Right atrium auricular region (tissue), 2 donors: Measurements from ENCODE around the gene ZNF28. TPM values are rescaled to one million over a fixed set of nuclear protein-coding genes. Genes with fewer than 3 reads are reported as not detected.
"Not testable (repeated sequence)": the region's sequence is repeated elsewhere in the genome, so short reads cannot be mapped to it uniquely, and the experiment has no call there.

Experiments
- DNase-seq: peaks from one replicate; pipeline ENCODE4 v3.0.0-alpha.2; 2019; ENCODE audit warnings: low spot score
- H3K27ac ChIP-seq, 2 donors: fragments of 200-600 bp; sonication (generic); 1 replicate in 1 of 2; 2 replicates in 1 of 2; pipeline ENCODE4 v1.5.1; 2016 to 2019
- H3K27me3 ChIP-seq, 2 donors: fragments of 200-600 bp; sonication (generic); one replicate each; pipeline versions ENCODE4 v1.5.1 to v1.6.0; 2017 to 2019
- H3K36me3 ChIP-seq: fragments of 200-600 bp; sonication (generic); one replicate; pipeline ENCODE4 v1.5.1; 2016
- H3K4me1 ChIP-seq, 2 donors: fragments of 200-600 bp; sonication (generic); one replicate each; pipeline versions ENCODE4 v1.5.1 to v1.6.0; 2017 to 2019
- H3K4me3 ChIP-seq, 2 donors: fragments of 200-600 bp; sonication (generic); 1 replicate in 1 of 2; 2 replicates in 1 of 2; pipeline ENCODE4 v1.5.1; 2017 to 2019; ENCODE audit warnings: mild to moderate bottlenecking in 1 of 2, moderate library complexity in 1 of 2
- H3K9me3 ChIP-seq, 2 donors: fragments of 200-600 bp; sonication (generic); one replicate each; pipeline ENCODE4 v1.5.1; 2019
- total RNA-seq, 2 donors: library from RNA; depleted of rRNA; stranded (reverse); fragments of >200 nt; gene quantifications; one replicate each; pipeline ENCODE4 v1.1.0, GENCODE V29; 2016
- TF ChIP-seq, protein P1 (sequence below), 2 donors: fragments of 200-600 bp; sonication (generic); IDR thresholded peaks; one replicate each; pipeline ENCODE4 v1.5.1; 2019; ENCODE audit warnings: antibody characterized with exemption in 2 of 2

Gene ZNF28
- total RNA-seq = 1 to 10 TPM; 4.4 to 8.1 TPM

DNA sequence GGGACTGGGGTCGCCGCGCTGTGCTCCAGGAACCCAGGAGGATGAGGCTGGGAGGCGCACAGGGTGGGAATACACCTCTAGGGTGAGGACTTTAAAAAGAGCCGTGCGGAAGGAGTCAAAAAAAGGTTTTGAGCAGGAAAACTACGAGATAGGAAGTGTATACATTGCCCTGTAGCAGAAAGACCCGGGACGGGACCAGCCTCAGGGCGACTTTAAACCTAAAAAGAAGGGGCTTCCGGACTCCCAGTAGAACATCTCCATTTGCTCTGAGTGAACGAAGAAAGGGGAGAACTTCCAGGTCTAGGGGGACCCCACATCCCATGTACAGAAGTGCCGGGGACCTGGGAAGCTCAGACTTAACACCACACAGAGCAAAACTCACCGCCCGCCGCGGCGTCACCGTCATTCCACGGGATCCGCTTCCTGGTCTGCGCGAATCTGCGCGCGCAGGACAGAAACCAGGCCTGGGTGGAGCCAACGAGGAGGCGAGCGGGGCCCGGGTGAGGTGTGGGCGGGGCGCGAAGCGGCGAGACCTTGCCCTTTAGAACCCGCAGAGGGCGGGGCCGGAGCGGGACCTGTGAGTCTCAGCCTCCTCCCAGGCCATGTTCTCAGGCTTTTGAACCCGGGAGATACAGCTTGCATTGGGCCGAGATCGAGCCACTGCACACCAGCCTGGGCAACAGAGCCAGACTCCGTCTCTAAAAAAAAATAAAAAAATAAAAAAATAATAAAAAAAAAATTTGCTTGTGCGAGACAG, at the start of gene ZNF28:
TSS of gene ZNF28 (minus strand) at position 430 of the 757 bp plus-strand sequence. CDS start 3,675 bp downstream, outside the sequence.
- H3K9me3 ChIP-seq, H3K36me3 ChIP-seq, H3K27me3 ChIP-seq, H3K4me1 ChIP-seq: not testable (repeated sequence)
- peak; percentile 75 for DNase-seq
- peak within 1 kb of the TSS; percentile 57 to 64 for H3K27ac ChIP-seq
- H3K4me3 ChIP-seq = peak within 1 kb of the TSS; percentile 65 to 70

DNA sequence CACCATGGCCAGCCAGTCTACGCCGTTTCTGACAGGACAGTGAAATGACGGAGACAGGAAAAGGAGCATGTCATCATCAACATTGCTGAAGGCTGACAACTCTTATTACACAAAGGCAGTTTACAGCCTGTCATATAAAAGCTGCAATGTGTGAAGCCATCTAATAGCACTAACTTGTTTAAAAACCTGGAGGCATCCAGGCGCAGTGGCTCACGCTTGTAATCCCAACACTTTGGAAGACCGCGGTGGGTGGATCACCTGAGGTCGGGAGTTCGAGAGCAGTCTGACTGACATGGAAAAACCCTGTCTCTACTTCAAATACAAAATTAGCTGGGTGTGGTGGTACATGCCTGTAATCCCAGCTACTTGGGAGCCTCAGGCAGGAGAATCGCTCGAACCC, 46.6 kb upstream of the ZNF28 start:
- H3K27ac ChIP-seq, H3K4me1 ChIP-seq, H3K4me3 ChIP-seq: not testable (repeated sequence)

DNA sequence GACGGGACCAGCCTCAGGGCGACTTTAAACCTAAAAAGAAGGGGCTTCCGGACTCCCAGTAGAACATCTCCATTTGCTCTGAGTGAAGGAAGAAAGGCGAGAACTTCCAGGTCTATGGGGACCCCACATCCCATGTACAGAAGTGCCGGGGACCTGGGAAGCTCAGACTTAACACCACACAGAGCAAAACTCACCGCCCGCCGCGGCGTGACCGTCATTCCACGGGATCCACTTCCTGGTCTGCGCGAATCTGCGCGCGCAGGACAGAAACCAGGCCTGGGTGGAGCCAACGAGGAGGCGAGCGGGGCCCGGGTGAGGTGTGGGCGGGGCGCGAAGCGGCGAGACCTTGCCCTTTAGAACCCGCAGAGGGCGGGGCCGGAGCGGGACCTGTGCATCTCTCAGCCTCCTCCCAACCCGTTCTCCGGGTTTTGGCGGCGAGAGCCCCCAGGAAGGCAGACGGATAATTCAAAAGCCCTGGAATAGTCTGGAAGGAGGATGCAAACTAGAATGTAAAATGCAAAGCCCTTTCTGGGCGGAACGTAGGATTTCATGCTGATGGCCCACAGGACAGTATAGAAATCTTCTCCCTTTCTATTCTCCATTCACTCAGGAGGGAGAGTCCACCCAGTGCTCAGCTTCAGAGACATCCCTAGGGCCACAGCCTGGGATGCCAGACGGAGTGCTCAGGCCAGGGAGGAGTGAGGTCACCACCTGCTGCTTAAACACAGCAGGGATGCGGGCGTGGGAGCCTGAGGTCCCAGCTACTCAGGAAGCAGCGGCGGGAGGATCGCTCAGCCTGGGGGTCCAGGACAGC, 36.2 kb upstream of the ZNF28 start, which contains the start of gene ZNF468:
TSS of gene ZNF468 (minus strand) at position 242 of the 814 bp plus-strand sequence. CDS start 3,347 bp downstream, outside the sequence.
- not testable (repeated sequence) for H3K9me3 ChIP-seq, H3K4me1 ChIP-seq, H3K27me3 ChIP-seq
- peak within 1 kb of the TSS; percentile 31 to 49 for H3K27ac ChIP-seq
- peak; percentile 76 for DNase-seq
- peak within 1 kb of the TSS; percentile 66 to 69 for H3K4me3 ChIP-seq
- H3K36me3 ChIP-seq = peaks cover 16% of the 10 kb centered on the region

More for the DNA sequence above, 46.6 kb upstream of the ZNF28 start:
- not testable (repeated sequence) for H3K9me3 ChIP-seq, DNase-seq, H3K36me3 ChIP-seq, H3K27me3 ChIP-seq

DNA sequence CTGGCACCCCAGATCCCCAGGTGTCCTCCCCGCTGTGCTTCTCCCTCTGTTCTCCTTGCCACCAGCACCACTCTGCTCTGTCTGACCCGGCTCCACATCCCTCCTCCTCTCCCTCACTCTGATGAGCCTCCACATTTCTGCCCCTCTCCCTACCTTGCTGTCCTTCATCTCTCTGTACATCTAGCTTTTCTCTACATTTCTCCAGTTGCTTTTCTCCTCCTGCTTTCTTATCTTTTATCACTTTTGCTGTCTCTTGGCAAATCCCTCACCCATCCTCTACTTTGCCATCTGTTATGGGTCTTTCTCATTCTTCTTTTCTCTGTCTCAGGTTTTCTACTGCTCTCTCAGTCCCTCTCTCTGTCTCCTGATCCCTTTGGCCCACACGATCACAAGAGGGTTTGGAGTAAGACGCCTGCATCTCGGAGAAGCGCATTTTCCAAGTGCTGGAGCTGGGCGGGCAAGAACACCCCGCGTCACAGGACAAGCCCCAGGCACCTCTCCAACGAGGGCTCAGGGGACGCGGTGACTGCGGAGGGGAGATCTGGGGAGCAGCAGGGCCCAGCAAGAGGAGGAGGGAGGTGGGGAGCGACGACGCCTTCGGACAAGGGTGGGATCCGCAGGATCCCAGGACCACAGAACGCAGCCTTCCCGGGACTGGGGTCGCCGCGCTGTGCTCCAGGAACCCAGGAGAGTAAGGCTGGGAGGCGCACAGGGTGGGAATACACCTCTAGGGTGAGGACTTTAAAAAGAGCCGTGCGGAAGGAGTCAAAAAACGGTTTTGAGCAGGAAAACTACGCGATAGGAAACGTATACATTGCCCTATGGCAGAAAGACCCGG, 35.3 kb upstream of the ZNF28 start:
- not testable (repeated sequence) for H3K9me3 ChIP-seq, H3K27me3 ChIP-seq, H3K4me1 ChIP-seq, DNase-seq
- peak overlapping the region; percentile 11 to 31 for H3K27ac ChIP-seq
- peaks cover 18% of the 10 kb centered on the region for H3K36me3 ChIP-seq
- H3K4me3 ChIP-seq = peak overlapping the region; percentile 66 to 69

DNA sequence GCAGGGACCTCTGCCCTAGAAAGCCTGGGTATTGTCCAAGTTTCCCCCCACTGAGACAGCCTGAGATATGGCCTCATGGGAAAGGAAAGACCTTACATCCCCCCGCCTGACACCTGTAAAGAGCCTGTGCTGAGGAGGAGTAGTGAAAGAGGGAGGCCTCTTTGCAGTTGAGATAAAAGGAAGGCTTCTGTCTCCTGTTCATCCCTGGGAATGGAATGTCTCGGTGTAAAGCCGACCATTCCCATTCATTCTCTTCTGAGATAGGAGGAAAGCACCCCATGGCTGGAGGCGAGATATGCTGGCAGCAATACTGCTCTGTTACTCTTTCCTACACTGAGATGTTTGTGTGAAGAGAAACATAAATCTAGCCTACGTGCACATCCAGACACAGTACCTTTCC, 25.9 kb upstream of the ZNF28 start:
- Histone ChIP-seq H3K36me3 (peaks cover 74% of the 10 kb centered on the region), H3K9me3 (peaks cover 0 to 13% of the 10 kb centered on the region in 2 donors)
- not testable (repeated sequence) for H3K4me3 ChIP-seq, H3K4me1 ChIP-seq, H3K27me3 ChIP-seq, DNase-seq, H3K27ac ChIP-seq

DNA sequence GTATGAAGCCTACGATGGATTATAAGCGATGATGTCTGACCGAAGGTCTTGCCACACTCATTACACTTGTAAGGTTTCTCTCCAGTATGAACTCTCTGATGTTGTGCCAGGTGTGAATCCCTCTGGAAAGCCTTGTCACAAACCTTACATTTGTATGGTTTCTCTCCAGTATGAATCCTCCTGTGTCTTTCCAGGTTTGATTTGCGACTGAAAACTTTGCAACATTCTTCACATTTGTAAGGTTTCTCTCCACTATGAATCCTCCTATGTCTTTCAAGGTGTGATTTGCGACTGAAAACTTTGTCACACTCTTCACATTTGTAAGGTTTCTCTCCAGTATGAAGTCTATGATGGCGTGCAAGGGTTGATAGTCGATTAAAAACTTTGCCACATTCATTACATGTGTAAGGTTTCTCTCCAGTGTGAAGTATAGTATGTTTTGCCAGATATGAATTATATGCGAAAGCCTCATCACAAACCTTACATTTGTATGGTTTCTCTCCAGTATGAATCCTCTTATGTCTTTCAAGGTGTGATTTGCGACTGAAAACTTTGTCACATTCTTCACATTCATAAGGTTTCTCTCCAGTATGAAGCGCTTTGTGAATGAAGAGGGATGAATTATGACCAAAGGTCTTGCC, 19.5 kb upstream of the ZNF28 start:
- H3K9me3 ChIP-seq = peaks cover 14 to 64% of the 10 kb centered on the region in 2 donors
- not testable (repeated sequence) for H3K27me3 ChIP-seq, DNase-seq, H3K4me1 ChIP-seq, H3K27ac ChIP-seq, H3K4me3 ChIP-seq
- H3K36me3 ChIP-seq = peaks cover 62% of the 10 kb centered on the region

DNA sequence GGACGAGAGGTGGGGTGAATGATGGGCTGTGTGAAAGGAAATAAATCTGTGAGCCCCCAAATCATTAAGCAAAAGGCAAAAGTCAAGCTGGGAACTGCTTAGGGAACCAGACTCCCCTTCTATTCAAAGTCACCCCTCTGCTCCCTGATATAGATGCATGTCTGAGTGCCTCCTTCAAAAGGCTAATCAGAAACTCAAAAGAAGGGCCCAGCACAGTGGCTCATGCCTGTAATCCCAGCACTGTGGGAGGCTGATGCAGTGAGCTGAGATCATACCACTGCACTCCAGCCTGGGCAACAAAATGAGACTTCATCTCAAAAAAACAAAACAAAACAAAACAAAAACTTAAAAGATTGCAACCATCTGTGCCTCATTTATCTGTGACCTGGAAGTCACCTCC, 12.9 kb upstream of the ZNF28 start:
- not testable (repeated sequence) for H3K36me3 ChIP-seq, H3K4me1 ChIP-seq, H3K27me3 ChIP-seq, H3K4me3 ChIP-seq, DNase-seq, H3K27ac ChIP-seq
- H3K9me3 ChIP-seq = peaks cover 0 to 20% of the 10 kb centered on the region in 2 donors

DNA sequence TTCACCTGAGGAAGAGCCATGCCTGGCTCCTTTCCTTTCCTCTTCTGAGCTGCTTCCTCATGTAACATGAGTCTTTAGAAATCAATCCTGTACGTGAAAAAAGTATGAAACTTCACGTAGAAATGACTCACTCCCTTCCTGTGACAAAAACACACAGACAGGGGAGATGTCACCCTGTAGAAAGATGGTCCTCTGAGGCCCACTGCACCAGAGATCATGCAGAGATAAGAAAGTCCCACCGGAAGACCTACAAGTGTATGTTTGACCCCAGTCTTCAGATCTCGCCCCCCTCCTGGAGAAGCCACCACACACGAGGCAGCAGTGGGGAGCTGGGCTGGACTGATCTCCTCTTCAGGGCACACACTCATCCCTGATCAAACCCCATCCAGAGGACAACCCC, 12.1 kb upstream of the ZNF28 start:
- H3K4me1 ChIP-seq, H3K27ac ChIP-seq, H3K4me3 ChIP-seq, H3K36me3 ChIP-seq, DNase-seq, H3K27me3 ChIP-seq: not testable (repeated sequence)
- peaks cover 0 to 12% of the 10 kb centered on the region in 2 donors for H3K9me3 ChIP-seq

DNA sequence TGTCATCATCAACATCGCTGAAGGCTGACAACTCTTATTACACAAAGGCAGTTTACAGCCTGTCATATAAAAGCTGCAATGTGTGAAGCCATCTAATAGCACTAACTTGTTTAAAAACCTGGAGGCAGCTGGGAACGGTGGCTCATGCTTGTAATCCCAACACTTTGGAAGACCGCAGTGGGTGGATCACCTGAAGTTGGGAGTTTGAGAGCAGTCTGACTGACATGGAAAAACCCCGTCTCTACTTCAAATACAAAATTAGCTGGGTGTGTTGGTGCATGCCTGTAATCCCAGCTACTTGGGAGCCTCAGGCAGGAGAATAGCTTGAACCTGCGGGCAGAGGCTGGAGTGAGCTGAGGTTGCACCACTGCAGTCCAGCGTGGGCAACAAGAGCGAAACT, 8.4 kb upstream of the ZNF28 start:
- DNase-seq, H3K9me3 ChIP-seq, H3K27ac ChIP-seq, H3K27me3 ChIP-seq, H3K4me1 ChIP-seq, H3K4me3 ChIP-seq, H3K36me3 ChIP-seq: not testable (repeated sequence)

DNA sequence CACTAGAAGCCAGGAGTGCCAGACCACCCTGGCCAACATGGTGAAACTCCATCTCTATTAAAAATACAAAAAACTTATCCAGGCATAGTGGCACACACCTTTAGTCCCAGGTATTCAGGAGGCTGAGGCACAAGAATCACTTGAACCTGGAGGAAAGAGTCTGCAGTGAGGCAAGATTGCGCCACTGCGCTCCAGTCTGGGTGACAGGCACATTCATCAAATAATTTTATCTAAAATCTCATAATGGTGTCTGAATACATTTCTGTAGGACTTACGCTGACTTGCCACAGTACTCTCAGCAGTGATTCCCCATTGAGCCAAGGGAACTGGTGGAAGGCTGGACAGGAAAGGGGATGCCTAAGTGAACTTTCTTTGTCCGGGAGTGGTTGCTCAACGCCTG, 4.3 kb upstream of the ZNF28 start:
- no peaks in the 10 kb centered on the region for H3K27me3 ChIP-seq
- no peaks in the 10 kb centered on the region for H3K4me1 ChIP-seq
- H3K36me3 ChIP-seq = no peaks in the 10 kb centered on the region
- TF ChIP-seq, protein P1, sequence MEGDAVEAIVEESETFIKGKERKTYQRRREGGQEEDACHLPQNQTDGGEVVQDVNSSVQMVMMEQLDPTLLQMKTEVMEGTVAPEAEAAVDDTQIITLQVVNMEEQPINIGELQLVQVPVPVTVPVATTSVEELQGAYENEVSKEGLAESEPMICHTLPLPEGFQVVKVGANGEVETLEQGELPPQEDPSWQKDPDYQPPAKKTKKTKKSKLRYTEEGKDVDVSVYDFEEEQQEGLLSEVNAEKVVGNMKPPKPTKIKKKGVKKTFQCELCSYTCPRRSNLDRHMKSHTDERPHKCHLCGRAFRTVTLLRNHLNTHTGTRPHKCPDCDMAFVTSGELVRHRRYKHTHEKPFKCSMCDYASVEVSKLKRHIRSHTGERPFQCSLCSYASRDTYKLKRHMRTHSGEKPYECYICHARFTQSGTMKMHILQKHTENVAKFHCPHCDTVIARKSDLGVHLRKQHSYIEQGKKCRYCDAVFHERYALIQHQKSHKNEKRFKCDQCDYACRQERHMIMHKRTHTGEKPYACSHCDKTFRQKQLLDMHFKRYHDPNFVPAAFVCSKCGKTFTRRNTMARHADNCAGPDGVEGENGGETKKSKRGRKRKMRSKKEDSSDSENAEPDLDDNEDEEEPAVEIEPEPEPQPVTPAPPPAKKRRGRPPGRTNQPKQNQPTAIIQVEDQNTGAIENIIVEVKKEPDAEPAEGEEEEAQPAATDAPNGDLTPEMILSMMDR (IDR thresholded peaks at IDR 0.05) = no peak
- no peaks in the 10 kb centered on the region for H3K9me3 ChIP-seq
- H3K27ac ChIP-seq = no peak overlapping the region
- no peak for DNase-seq
- H3K4me3 ChIP-seq = no peak overlapping the region
